HG03565 (cell line): ENCODE data around the gene SOX6.
"Not testable (repeated sequence)": the region's sequence is repeated elsewhere in the genome, so short reads cannot be mapped to it uniquely, and the experiment has no call there.

Experiments
- ATAC-seq: cut with Tn5 transposase; IDR thresholded peaks from one replicate; pipeline ENCODE4 v1.9.1; 2021; ENCODE audit warnings: mild to moderate bottlenecking, moderate library complexity; ENCODE audit not compliant: unreplicated experiment

Gene SOX6

DNA sequence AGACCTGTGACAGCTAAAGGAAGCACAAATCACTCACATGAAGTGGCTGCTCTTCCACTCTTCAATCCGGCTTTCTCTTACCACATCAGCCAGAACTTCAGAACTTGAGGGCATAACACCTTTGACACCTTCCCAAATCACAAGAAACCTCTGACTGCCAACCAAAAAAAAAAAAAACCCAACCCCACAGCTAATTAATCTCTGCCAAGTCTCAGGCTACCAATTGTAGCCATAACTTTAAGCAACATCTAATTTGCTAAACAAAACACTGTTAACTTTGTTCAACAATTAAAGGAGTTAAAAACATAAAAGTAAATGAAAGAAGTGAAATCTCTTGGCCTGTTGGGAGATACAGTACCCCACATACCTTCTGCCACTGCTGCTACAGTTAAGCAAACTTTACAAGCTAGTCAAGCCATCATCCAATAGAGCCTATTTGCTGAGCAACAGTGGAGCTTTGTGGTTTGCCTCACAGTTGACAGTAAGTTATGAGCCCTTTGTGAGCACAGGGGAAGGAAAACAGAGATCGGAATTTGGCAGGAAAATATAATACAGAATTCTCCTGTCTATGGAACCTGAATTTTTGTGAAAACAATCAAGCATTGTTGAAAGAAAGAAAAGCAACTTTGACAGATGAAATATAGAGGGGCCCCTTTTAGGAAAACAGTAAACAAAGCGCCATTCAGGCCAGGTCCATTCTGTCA lies at the start of gene SOX6:
Gene SOX6 (minus strand): TSS at position 490 of the 704 bp plus-strand sequence. CDS start 15,298 bp downstream, outside the sequence.
- no peak for ATAC-seq

DNA sequence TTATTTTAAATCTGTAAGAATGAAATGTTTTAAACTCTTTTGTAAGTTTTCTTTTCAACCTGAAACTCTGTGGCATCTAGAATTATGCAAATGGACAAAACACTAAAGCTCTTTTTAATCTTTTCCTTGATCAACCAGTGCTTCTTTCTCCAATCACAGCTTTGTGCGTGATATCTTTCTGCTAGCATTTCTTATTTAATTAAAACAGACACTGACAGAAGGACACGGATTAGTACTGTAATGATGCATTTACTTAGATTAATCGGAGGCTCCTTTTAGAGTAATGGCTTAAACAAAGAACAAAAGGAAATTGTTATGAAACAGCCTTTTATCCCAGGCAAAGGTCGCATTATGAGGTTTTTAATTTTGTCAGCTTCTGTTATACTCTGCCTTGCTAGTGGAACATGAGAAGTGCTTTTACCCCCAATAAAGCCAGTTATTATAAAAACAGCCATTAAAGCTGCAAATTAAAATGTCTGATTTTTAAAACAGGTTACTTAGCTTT lies 48.5 kb upstream of the SOX6 start:
- no peak for ATAC-seq

DNA sequence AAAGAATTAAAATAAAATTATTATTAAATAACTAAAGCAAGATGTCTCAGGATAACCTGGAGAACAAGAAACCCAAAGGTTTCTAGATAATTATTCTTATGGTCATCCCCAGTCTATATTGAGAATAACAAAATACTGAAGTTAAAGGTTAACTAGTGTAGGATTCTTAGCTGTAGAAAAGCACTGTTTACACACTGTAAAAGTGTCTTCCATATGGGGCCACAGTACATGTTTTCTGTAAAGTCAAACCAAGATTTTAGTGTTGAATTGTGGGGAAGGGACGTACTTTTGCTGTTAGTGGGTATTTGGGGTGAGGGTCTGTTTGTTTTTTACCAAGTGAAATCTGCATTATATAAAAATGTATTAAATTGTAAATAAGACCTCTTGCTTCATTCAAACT lies 47.5 kb upstream of the SOX6 start:
- ATAC-seq, result no peak

- no peak for ATAC-seq
Measured at GRCh38 chr11:16403448-16403803, 47.1 kb upstream of the SOX6 start.

GRCh38 chr11:16402654-16403447 lies 46.5 kb upstream of the SOX6 start:
- ATAC-seq, result no peak

DNA sequence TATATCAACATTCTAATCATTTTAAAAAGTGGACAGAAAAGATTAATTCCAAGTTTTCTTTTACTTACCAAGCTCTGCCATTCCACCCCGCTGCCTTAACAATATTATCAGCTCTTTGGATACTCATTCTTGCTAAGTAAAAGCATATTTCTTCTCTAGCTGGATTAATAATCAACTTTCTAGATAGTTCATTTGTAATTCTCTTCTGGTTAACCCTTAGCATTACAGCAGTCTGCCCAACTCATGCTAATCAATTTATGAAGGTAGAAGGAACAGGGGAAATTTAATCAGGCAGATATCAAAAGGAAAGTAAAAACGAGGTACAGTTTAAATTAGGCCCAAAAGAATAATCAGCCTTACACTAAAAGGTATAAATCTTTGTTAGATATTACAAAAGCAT lies 41.0 kb upstream of the SOX6 start:
- no peak for ATAC-seq

GRCh38 chr11:16395601-16396000 lies 39.3 kb upstream of the SOX6 start:
- ATAC-seq, result no peak

- ATAC-seq, result no peak
Measured at GRCh38 chr11:16394947-16395346, 38.6 kb upstream of the SOX6 start.

GRCh38 chr11:16393340-16393739 lies 37.0 kb upstream of the SOX6 start:
- no peak for ATAC-seq

DNA sequence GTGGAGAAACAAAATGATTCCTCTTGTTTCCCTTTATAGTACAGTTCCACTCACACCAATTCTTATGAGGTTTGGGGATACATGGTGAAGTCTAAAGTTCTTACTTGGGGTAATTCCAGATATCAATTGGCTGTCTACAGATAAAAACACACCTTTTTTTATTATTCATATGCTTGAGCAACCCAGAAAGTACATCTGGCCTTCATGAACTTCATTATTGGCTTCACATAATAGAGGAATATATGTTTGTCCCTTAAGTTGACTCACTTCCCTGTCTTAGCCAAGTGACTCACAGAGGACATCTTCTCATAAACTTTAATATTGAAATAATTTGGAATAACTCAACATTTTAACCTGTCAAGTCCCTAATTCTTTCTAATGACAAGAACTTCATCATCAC lies 36.3 kb upstream of the SOX6 start:
- no peak for ATAC-seq

DNA sequence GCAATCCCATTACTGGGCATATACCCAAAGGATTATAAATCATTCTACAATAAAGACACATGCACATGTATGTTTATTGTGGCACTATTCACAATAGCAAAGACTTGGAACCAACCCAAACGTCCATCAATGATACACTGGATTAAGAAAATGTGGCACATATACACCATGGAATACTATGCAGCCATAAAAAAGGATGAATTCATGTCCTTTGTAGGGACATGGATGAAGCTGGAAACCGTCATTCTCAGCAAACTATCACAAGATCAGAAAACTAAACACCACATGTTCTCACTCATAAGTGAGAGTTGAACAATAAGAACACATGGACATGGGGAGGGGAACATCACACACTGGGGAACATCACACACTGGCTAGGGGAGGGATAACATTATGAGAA lies 34.5 kb upstream of the SOX6 start:
- ATAC-seq, result not testable (repeated sequence)

DNA sequence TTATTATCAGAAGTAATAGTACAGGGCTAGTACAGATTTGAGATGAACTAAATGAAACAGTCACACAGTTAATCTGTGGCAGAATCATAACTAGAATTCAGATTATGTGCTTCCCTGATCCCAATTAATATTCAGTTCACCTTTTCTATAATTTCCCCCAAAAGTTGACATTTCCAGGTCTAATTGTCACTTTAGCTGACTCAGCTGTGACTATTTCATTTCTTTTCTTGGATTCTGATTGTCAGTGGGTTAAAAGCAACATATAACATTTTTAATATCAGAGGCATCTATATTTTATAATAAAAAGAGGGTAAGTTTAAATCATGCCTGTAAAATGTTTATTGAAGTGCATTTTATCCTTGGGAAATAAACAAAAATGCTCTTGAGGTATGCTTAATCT lies 28.8 kb upstream of the SOX6 start:
- no peak for ATAC-seq

DNA sequence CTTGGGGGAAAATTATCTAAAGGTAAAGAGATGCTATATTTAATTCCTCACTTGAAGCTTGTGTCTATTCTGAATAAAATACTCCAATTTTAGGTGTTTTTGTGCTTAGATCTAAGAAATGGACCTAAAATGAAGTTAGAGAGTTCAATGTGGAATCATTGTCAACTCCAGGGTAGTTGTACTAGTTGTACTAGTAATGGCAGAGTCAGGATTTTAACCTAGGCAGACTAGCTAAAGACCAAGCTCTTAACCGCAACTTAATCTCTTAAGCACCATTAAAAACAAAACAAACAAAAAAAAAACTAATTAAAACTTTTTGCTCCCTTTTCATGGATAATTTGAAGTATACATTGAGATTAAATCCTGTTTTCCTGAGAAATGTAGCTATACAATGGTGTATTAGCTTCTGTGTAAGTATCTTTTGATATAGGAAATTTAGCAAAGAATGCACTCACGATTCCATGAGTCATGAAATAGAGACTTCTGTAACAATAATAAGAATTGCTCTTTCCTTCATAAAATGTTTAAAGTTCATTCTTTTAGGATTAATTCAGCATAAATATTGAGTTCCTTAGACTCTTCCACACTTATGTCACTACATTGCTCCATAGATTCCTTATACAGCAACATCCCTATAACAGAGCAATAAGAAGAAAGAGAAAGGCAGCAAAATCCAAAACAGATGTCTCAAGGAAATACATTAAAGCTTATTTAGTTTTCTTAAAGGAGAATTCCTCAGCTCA lies 26.5 kb upstream of the SOX6 start:
- no peak for ATAC-seq

- no peak for ATAC-seq
Measured at GRCh38 chr11:16382186-16382585, 25.8 kb upstream of the SOX6 start.

- no peak for ATAC-seq
Measured at GRCh38 chr11:16380941-16381568, 24.7 kb upstream of the SOX6 start.

DNA sequence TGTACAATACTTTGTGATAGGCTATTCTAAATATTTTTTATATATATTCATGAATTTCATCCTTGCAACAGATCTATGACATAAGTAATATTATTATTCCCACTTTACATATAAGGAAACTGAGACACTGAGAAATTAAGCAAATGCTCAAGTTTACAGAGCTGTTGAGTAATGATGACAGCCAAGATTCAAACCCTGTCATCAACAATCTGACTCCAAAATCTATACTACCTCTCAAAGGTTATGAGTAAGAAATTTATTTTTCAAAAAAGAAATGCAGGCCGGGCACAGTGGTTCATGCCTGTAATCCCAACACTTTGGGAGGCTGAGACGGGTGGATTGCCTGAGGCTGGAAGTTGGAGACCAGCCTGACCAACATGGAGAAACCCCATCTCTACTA lies 22.6 kb upstream of the SOX6 start:
- ATAC-seq, result no peak

DNA sequence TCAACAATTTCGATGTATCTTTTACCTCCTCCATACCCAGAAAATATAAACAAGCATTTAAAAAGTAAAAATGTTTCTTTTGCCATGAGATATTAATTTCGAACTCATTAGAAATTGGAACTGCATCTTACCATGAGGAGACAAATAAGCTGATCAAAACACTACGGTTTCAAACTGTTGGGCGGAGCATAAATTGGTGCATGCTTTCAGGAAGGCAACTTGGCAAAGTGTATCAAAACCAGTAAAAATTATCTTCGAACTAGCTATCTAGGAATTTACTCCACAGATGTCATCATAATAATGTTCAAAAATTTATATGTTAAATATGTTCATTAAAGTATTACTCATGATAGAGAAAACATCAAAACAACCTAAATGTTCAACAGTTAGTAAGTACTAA lies 21.4 kb upstream of the SOX6 start:
- no peak for ATAC-seq

- not testable (repeated sequence) for ATAC-seq
Measured at GRCh38 chr11:16375664-16376063, 19.3 kb upstream of the SOX6 start.

- ATAC-seq, result no peak
Measured at GRCh38 chr11:16373768-16374167, 17.4 kb upstream of the SOX6 start.

GRCh38 chr11:16372355-16372754 lies 16.0 kb upstream of the SOX6 start:
- ATAC-seq, result no peak

DNA sequence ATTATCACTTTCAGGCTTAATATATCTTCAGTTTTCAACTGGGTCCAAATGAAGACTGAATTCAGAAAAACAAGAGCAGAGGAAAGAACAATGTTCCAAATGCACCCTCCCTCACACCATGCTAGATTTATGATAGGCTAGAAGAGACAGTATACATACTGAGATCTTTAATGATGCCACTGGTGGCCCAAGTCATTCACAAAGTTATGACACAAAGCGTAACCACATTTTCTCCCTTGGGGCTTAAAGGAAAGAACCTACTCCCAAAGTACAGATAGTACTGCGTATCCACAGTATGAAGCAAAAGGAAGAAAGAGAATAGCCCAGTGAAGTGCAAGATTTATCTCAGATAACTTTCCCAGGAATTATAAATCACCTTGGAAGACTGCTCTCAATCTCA lies 10.9 kb upstream of the SOX6 start:
- peak; percentile 69 for ATAC-seq
